HG03097 (cell line): ENCODE data around the gene LYRM7.
"Not testable (repeated sequence)": the region's sequence is repeated elsewhere in the genome, so short reads cannot be mapped to it uniquely, and the experiment has no call there.

Experiments used
- ATAC-seq: cut with Tn5 transposase; IDR thresholded peaks from one replicate; pipeline ENCODE4 v1.9.1; 2021; ENCODE audit not compliant: unreplicated experiment, low FRiP score

LYRM7 gene

DNA sequence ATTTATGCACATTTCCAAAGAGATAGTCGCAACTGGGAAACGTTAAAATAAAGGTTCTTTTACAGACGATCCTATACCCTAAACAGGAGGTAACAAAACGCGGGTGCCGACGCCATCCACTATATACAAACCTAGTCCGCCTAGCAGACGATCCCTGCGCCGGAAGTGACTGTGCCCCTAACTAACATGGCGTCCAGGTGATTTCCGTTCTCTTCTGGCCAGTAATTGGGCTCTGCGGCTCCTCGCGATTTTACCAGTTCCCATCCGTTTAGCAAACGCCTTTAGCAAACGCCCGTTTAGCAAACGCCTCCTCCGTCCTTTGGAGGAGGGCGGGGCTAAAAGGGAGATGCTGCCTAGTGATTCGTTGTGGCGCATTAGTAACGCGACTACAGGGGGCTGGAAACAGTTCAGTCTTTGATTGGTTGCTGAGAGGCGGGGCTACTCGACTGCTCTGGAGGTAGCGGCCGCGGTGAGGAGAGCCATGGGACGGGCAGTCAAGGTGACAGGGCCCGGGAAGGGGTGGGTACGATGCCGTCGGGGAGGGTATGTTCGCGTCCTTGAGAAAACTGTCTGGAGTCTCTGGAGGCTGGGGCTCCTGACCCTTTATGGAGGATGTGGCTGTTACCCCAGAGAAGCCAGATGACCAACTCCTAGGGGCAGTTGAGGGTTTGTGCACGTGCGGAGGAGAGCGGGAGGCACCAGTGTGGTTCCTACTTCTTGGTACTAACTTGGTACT lies at the start of gene LYRM7:
LYRM7 (plus strand) TSS at position 405 of the 736 bp plus-strand sequence; CDS start at position 482, 77 bp downstream.
- ATAC-seq: peak; percentile 97

DNA sequence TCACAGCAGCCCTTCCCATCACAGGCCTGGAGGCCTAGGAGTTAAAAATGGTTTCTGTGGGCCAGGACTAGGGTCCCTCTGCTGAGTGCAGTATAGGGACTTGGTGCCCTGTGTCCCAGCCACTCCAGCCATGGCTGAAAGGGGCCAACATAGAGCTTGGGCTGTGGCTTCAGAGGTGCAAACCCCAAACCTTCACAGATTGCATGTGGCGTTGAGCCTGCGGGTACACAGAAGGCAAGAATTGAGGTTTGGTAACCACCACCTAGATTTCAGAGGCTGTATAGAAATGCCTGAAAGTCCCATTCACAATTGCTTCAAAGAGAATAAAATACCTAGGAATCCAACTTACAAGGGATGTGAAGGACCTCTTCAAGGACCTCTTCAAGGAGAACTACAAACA lies 43.5 kb upstream of the LYRM7 start:
- ATAC-seq: not testable (repeated sequence)

DNA sequence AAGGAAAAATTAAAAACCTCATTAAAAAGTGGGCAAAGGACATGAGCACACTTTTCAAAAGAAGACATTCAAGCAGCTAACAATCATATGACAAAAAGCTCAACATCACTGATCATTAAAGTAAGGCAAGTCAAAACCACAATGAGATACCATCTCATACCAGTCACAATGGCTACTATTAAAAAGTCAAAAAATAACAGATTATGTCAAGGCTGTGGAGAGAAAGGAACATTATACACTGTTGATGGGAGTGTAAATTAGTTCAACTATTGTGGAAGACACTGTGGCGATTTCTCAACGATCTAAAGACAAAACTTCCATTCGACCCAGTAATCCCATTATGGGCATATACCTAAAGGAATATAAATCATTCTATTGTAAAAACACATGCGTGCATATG lies 41.4 kb upstream of the LYRM7 start:
- no peak for ATAC-seq

DNA sequence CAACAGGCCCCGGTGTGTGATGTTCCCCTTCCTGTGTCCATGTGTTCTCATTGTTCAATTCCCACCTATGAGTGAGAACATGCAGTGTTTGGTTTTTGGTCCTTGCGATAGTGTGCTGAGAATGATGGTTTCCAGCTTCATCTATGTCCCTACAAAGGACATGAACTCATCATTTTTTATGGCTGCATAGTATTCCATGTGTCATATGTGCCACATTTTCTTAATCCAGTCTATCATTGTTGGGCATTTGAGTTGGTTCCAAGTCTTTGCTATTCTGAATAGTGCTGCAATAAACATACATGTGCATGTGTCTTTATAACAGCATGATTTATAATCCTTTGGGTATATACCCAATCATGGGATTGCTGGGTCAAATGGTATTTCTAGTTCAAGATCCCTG lies 37.7 kb upstream of the LYRM7 start:
- not testable (repeated sequence) for ATAC-seq

DNA sequence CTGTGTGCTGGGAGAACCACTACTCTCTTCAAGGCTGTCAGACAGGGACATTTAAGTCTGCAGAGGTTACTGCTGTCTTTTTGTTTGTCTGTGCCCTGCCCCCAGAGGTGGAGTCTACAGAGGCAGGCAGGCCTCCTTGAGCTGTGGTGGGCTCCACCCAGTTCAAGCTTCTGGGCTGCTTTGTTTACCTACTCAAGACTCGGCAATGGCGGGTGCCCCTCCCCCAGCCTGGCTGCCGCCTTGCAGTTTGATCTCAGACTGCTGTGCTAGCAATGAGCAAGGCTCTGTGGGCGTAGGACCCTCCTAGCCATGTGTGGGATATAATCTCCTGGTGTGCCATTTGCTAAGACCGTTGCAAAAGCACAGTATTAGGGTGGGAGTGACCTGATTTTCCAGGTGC lies 32.3 kb upstream of the LYRM7 start:
- not testable (repeated sequence) for ATAC-seq

DNA sequence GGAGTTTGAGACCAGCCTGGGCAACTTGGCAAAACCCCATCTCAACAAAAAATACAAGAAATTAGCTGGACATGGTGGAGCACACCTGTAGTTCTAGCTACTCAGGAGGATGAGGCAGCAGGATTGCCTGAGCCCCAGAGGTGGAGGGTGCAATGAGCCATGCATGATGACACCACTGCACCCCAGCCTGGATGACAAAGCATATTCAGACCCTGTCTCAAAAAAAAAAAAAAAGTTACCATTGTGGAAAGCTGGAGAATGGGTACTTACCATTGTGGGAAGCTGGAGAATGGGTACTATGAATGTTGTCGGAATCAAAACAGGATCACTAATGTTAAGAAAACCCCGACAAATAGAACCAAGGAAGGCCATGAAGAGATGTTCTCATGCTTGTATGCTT lies 31.4 kb upstream of the LYRM7 start:
- ATAC-seq: no peak

DNA sequence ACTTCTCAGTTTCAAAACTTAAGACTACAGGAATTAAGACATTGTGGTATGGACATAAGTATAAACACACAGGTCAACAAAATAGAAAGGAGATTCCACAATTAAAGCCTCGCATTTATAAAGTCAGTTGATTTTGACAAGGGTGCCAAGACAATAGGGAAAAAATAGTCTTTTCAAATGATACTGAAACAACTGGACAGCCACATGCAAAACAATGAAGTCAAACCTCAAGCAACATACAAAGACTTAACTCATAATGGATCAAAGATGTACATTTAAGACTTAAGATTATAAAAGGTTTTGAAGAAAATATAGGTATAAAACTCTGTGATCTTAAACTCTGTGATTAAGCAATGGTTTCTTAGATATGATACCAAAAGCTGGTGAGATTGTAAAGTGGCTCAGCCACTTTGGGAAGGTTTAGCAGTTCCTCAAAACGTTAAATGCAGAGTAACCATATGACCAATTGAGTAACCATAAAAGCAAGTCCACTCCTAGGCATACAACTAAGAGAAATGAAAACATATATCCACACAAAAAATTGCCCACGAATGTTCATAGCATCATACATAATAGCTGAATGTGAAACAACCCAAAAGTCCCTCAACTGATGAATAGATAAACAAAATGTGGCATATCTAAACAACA lies 27.6 kb upstream of the LYRM7 start:
- no peak for ATAC-seq

DNA sequence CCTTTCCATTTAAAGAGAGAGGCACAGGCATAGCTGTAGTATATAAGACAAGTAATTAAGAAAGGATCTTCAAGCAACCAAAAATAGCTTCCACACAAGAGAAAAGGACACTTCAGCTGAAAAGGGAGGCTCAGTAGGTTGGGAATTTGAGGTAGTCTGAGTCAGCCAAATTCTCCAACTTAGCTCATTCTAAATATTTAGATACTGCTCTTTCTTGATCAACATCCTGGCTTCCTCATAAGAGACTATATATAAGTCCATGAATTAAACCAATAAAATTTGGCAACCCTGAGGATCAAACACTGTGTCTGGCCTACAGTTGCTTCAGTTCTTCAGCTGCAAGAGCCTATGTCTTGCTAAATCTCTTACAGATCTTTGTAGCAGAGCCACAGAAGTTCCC lies 23.5 kb upstream of the LYRM7 start:
- no peak for ATAC-seq

DNA sequence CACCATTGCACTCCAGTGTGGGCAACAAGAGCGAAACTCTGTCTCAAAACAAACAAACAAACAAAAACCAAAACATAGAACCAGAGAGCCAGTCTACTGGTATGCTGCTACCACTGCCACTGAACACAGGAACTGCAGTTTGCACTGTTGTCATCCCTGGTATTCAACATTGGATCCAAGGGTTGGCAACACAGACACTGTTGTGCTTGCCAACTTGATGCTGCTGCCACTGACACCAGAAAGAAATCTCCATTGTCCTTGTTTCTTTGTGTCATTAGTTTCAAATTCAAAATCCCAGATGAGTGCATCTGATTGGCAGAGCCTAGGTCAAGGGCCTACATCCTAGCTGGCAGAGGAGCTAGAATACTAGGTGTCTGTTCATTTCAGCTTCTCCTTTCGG lies 21.9 kb upstream of the LYRM7 start:
- no peak for ATAC-seq

DNA sequence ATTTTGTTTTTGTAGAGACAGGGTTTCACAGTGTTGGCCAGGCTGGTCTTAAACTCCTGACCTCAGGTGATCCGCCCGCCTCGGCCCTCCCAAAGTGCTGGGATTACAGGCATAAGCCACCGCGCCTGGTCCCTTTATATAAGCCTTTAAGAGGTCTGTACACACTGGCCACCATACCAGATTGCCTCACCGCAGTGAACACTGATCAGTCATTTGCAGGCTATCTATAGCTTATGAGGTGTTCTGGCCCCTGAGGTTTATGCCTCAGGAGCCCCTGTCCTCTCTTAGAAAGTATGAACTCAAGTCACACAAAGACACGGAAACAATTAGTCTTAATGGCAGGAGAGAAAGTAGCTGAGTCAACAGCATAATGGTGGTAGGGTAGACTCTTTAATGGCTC lies 20.3 kb upstream of the LYRM7 start:
- no peak for ATAC-seq

DNA sequence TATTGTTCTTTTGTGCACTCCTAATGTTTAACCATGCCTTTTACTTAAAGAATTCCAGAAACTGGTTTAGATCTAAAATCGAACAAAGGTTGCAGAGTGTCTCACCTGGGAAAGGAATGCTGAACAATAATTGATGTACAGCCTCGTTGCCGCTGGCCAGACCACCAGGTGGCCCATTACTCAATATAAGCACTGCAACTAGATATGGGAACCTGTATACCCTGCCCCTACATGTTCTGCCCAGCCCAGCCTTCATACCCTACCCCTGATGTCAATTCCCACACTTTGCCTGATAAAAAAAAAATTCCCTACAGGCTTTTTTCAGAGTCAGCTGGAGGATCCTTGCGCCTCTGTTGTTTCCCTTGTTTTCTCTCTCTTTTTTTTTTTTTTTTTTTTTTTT lies 19.5 kb upstream of the LYRM7 start:
- ATAC-seq: no peak

DNA sequence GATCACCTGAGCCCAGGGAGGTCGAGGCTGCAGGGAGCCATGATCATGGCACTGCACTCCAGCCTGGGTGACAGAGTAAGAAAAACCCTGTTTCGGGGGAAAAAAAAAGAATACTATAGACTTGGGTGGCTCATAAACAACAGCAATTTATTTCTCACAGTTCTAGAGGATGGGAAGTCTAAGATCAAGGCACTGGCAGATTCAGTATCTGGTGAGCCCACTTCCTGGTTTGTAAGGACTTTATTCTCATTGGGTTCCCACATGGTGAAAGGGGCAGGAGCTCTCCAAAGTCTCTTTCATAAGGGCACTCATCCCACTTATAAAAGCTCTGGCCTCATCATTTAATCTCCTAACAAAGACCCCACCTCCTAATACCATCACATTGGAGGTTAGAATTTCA lies 14.4 kb upstream of the LYRM7 start:
- no peak for ATAC-seq

DNA sequence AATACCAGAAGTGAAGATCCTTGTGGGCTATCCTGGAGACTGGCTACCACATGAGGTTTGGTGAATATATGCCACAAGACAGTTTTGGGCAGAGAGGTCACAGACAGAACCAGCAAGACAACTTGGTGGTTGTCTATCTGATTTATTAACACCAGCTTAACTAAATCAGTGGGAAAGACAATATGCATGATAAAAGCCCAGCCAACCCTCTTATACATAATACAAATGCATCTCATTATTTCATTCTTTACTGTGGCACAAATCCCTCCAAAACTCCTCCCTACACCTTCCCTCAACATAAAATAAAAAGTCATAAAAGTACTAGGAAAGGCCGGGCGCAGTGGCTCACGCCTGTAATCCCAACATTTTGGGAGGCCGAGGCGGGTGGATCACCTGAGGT lies 13.8 kb upstream of the LYRM7 start:
- no peak for ATAC-seq

DNA sequence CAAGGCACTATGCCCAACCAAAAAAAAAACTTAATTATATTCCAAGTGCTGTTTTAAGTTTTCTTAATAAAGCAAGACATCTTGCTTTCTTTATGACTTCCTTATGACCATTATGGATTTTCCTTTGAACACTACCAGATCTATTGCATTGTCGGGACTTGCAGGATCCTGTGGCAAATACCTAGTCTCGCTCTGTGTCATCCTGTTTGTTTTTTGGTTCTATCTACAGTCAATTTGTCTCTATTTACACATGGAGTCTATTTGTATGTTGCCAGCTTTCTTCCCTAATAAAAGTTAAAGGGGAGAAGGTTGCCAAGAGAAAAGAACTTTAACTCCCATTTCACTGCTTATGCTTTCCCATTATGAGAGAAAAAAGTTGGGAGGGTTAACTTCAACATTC lies 10.6 kb upstream of the LYRM7 start:
- ATAC-seq: no peak

DNA sequence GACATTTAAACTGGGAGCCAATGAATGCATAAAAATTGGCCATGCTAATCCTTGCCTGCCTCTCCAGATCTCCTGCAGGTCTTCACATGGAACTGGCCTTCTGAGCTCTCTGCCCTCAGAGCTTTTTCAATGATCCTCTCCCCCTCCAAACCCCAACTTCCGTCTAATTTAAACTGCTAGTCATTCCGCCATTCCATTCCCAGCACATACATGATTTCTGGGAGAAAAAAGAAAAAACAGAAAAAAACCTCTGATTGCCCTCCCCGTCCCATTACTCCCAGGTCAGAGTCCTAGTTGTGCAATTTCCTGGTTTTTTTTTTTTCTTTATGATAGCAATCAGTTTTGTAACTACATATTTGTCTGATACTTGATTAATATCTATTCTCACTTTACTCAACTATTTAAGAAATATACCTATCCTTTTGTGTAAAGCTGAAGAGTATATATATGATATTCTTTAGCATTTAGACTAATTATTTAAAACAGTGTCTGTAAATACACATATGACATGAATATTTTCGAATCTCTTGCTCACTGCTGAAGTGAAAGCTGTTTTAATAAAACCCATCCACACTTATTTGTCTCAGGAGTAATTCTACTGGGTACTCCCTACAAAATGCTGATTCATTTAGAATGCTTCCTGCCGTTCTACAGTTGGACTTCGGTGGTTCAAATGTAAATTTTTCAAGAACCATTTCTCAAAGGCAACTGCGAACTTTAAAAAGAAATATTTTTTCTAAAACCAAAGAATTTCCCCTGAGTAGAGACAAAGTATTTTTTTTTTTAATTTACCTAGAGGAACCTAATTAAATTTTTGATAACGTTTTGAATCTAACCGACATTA lies 7.2 kb upstream of the LYRM7 start:
- ATAC-seq: no peak

DNA sequence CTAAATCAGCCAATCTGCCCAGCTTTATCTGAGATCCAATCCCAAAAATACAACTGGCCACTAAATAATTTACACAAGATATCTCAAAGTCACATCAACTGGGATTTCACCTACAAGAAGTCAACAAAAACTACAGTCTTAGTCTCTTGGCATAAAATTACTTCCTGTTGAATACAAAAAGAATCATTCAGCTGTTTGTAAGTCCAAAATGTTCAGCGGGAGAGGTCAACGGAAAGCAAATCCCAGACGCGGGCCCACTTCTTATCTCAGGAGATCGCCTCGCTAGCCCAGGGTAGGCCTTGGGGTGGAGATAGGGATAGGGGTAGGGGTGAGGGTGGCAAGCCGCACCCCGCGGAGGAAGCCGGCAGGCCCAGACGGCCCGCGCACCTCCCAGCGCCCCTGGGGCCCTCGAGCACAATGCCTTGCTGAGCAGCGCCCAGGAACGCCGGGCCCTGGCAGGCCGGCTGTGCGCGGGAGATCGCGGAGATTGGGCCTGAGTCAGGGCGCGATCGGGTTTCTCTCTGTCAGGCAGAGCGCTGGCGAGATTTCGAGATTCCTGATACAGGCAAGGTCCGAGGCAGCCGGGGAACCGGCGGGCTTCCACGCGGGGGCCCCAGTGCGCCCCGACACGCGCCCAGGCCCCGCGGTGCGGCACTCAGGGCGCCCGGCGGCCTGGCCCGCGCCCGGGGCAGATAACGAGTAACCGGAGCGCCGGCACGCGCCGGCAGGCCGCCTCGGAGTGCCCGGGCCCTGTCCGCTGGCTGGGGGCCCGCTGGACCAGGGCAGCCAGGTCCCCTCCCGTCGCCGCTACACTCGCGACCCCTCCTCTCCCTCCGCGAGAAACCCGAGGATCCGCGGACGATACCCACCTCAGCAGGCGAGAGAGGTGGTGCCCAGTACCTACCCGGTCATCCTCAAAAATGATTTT lies 6.3 kb upstream of the LYRM7 start:
- ATAC-seq: peak; percentile 65

DNA sequence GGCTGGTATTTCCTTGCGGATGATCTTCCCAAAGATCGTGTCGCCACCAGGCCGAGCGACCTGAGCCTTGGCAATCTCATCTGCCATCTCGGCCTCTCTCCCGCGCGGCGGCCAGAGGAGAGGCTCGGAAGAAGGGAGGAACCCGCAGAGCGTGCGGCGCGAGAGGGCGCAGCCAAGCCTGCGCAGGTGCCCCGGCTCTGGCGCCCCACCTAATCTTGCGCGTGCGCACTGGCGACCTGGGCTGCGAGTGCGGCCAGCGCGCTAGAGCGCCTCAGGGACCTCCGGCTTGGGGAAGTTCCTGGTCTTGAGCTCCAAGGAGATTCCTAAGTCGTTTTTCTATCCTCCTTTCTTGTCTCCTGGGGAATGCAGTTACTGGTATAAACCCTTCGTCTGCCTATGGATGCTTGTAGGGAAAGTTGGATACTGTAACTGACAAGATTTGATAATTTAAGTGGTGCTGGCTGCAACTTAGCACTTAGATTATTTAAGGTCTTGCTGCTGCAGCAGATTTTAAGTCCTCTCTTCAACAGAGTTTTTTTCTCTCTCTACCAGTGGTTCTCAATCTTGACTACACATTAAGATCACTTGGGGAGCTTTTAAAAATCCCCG lies 5.5 kb upstream of the LYRM7 start, which contains the start of gene HINT1:
HINT1 (minus strand) TSS at position 138 of the 609 bp plus-strand sequence; CDS start at position 87, 51 bp downstream.
- ATAC-seq: peak; percentile 82

DNA sequence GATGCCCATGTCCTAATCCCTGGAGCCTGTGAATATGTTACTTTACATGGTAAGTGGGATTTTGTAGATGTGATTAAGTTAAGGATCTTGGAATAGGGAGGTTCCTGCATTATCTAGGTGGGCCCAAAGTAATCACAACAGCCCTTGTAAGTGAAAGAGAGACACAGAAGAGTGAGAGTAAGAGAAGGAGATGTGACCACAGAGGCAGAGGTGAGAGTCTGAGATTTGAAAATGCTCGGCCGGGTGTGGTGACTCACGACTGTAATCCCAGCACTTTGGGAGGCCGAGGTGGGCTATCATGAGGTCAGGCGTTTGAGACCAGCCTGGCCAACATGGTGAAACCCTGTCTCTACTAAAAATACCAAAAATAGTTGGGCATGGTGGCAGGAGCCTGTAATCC lies 3.1 kb upstream of the LYRM7 start:
- ATAC-seq: no peak

DNA sequence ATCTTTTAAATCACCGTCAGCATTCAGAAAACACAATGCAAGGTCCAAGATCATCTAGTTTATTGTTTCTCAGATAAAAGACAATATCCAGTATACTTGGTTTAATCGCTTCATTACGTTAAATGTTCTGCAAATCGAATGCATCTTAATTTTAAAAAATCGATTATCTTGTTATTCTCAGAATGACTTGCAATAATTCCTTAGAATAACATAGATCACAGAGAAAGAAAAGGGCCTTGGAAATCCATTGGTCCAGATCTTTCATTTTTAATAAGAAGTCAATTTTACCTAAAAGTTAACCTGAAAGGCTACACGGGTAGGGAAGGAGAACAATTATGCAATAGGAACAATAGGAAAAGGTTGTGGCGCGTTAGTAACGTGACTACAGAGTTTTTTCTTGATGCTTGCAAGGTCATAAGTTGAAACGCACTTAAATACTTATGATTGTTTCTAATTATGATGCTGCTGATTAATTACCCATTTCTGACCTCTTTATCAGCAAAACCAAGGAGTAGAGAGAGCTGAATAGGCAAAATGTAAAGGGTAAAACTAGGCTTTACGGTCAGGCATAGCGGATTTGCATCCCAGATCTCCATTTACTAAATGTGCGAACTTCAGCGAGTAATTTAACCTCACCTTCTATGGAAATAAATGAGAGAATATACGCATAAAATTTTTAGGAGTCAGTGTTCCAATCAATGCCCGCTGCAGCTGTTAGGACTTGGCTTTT lies 769 bp upstream of the LYRM7 start:
- no peak for ATAC-seq
